HG03442 (cell line): ENCODE measurements around the gene DUSP28.
A peak's percentile ranks its signal among the peaks of the same experiment; 100 is the strongest.
"Not testable (repeated sequence)": the region's sequence is repeated elsewhere in the genome, so short reads cannot be mapped to it uniquely, and the experiment has no call there.

Source experiments
- ATAC-seq: cut with Tn5 transposase; IDR thresholded peaks from one replicate; pipeline ENCODE4 v1.9.1; 2021; ENCODE audit warnings: mild to moderate bottlenecking, moderate library complexity; ENCODE audit not compliant: unreplicated experiment

Gene DUSP28

GRCh38 chr2:240558236-240558761, 1.9 kb upstream of the DUSP28 start:
- ATAC-seq: no peak

DNA sequence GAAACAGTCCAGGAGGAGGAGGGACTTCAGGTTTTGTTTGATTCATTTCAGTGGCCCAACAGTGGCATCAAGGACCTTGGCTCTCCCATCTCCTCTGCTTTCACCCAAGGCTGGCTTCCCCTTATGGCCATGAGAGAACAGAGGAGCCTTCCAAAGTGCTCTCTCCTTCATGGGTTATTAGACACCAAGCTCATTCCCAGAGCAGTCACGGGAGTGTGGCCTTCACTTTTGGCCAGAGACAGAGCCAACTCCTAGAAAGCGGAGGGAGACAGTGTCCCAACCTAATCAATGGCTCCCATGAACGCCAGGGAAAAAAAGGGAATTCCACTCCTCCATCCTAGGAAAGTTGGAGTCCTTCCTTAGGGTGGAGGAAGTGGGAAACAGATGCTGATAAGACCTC, 871 bp upstream of the DUSP28 start:
- ATAC-seq: no peak

GRCh38 chr2:240560480-240561324, 545 bp downstream of the DUSP28 start:
- peak; percentile 54 for ATAC-seq

DNA sequence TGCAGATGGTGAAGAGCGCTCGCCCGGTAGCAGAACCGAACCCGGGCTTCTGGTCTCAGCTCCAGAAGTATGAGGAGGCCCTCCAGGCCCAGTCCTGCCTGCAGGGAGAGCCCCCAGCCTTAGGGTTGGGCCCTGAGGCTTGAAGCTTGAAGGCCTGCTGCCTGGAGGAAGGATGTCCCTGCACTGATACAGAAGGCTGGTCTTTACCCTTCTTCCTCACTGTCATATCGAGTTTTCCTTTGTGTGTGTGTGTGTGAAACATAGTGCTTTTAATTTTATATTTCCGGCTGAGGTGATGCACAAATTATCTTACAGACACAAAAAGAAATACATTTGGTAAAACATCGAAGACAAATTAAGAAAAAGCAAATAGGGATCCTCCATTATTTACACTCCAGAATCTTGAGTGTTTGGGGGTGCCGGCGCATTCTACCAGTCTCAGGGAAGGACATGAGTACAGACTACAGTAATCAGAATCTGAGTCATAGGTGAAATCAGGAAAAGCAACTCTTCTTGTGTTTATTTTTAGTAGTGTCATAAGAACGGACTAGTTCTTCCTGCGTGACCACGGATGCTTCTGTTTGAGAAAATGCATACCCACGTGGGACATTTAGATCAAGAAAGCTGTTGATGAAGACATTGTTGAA, 1.3 kb downstream of the DUSP28 start:
- no peak for ATAC-seq

- ATAC-seq: not testable (repeated sequence)
Observed at GRCh38 chr2:240563231-240563630, 3.1 kb downstream of the DUSP28 start.

GRCh38 chr2:240563951-240564560, 3.9 kb downstream of the DUSP28 start:
- ATAC-seq: no peak

DNA sequence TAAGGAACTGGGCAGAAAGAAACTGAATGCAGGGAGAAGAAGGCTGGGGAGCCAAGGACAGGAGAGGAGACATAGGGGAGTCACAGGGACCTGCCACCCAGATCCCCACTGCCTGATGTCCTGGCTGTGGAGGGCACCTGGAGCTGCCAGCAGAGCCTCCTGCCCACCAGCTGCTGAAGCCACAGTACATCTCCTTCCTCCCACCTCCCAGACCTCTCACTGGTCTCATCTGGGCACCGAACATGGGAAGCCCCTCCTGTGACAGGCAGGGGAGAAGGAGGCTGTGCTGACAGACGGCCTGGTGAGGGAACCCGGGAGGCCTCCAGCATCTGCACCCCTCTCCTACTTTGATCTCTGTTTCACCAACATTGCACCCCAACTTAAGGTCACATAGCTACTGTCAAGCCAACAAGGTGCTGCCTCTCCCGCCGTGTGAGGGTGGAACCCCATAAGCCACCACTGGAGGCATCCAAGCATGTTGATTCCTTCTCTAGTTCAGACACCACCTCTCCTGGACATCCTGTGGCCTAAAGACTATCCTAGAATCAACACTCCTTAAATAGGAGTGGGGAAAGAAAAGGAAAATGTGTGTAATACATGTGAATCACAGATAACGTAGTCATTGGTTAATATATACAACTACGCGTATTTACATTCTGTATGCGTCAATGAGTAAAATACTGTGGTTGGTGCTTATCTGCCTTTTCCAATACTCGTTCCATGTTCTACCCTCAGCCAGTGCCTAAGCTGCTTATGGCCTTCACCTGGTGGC, 4.6 kb downstream of the DUSP28 start:
- no peak for ATAC-seq

GRCh38 chr2:240565333-240566202, 5.4 kb downstream of the DUSP28 start:
- peak; percentile 21 for ATAC-seq

GRCh38 chr2:240566203-240567136, 6.3 kb downstream of the DUSP28 start:
- ATAC-seq: peak; percentile 42

- no peak for ATAC-seq
Observed at GRCh38 chr2:240567137-240567871, 7.1 kb downstream of the DUSP28 start.

GRCh38 chr2:240567872-240568677, 7.9 kb downstream of the DUSP28 start, which contains the start of gene RNPEPL1:
Gene RNPEPL1 (plus strand): TSS chr2:240568484. CDS start chr2:240568587, 103 bp downstream.
- ATAC-seq: peak; percentile 25

DNA sequence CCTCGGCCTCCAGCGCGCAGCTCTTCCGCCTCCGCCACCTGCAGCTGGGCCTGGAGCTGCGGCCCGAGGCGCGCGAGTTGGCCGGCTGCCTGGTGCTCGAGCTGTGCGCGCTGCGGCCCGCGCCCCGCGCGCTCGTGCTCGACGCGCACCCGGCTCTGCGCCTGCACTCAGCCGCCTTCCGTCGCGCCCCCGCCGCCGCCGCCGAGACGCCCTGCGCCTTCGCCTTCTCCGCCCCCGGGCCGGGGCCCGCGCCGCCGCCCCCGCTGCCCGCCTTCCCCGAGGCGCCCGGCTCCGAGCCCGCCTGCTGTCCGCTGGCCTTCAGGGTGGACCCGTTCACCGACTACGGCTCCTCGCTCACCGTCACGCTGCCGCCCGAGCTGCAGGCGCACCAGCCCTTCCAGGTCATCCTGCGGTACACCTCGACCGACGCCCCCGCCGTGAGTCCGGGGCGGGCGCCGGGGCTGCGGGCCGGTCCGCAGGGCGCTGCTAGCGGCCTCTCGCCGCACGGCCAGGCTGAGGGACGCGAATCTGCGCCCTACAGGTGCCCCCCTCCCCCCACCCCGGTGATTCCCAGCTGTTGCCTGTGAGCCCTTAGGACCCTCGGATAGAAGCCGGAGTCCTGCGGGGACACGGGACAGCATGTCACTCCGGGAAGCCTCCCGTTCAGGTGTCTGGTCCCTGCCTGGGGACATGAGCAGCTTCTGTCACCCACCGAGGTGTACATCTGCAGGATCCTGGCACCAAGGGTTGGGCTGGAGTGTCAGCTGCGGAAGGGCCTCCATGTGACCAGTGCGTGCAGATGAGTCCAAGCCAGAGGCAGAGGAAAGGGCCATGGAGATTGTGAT, 8.7 kb downstream of the DUSP28 start:
- peak; percentile 10 for ATAC-seq

DNA sequence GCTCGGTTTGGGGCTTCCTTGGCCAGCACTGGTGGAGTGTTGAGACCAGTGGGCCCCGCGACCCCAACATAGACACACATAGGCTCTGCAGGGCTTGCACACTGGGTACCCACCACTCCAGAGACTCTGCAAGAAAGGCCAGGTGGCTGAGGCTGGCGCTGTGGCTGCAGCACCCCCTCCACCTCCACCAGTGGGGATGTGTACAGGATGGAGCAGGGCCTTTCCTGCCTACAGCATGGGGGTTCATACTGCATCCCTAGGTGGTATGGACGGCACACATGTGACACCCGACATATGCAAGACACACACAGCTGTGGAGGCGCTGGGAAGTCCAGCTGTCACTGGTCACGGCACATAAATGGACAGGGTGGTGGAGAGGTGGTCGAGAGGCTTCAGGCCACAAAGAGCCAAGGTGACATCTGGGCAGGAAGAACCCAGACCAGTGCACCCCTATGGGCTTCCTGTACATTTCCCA, 9.4 kb downstream of the DUSP28 start:
- no peak for ATAC-seq

- ATAC-seq: no peak
Observed at GRCh38 chr2:240569998-240570530, 9.9 kb downstream of the DUSP28 start.

- no peak for ATAC-seq
Observed at GRCh38 chr2:240570531-240571313, 10.6 kb downstream of the DUSP28 start.
